T-helper 1 cell (primary cell): ENCODE data around the gene PRDX4.
"Not testable (repeated sequence)": the region's sequence is repeated elsewhere in the genome, so short reads cannot be mapped to it uniquely, and the experiment has no call there.

Source experiments
- DNase-seq, 5 donors: peaks; one replicate each; pipeline ENCODE4 v3.0.0-alpha.2; 2012 to 2020
- total RNA-seq, 4 donors: gene quantifications; one replicate each; lab custom pipeline; 2026; lab: John Stamatoyannopoulos, UW

The PRDX4 gene
- total RNA-seq = 3.9 to 7.6 (median 4.6) reads per million in 4 donors

DNA sequence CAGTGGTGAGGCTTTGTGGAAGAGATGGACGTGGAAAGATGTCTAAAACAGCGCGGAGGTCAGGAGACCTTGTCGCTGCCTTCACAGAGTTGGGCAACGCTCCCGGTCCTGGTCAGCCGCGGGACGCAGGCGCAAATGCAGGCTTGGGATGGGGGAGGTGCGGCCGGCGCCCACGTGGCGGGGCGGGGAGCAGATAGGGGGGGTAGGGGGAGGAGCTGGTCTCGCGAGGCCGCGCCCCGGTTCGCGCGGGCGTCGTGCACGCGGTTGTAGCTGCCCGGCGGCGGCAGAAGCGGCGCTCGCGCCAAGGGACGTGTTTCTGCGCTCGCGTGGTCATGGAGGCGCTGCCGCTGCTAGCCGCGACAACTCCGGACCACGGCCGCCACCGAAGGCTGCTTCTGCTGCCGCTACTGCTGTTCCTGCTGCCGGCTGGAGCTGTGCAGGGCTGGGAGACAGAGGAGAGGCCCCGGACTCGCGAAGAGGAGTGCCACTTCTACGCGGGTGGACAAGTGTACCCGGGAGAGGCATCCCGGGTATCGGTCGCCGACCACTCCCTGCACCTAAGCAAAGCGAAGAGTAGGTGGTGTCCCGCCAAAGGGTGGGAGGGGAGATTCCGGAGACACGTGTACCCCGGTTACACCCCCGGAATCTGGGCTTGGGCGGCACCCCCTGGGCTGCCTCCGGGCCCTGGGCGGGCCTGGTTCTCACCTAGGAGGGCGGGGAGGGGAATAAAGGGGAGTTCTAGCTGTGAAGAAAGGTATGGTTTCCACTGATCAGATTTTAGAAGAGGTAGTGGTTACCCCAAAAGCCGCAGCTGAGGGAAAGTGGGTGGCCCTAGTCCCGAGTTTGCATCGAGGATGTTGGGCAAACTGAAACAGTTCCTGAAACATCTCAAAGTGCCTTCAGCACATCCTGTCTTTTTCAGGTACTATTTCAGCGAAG lies at the start of gene PRDX4:
PRDX4 (plus strand) TSS at position 255 of the 939 bp plus-strand sequence; CDS start at position 333, 78 bp downstream.
- DNase-seq = peak; percentile 51 to 78 (median 59)

DNA sequence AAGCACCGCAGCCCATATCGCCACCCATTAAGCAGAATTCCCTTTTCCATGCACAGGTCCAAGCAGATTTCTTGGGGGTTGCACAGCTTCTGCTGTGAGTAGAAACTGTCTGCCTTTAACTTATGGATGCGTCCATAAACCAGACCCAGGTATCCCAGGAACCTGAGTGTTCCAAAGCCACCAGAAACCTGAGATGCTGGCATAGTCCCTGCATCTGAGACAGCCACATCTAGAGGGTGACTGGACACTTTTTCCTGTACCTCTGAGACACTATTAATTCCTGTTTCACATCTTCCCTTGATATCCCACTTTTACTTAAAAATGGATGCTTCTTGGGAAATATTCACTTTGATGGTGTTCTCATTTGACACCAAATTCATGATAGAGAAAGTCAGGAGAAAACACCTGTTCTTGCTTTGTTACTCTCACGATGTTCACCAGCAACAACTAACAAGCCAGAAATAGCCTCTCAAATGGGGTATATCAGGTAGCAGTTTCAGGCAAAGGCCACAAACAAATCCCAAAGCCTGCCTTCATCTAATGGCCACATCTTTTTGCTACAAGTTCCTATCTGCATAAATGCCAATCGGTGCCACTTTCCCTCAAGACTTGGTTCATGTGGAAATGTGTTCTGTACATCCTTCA lies 45.5 kb upstream of the PRDX4 start:
- no peak for DNase-seq

GRCh38 chrX:23623797-23624196 lies 43.5 kb upstream of the PRDX4 start:
- no peak for DNase-seq

DNA sequence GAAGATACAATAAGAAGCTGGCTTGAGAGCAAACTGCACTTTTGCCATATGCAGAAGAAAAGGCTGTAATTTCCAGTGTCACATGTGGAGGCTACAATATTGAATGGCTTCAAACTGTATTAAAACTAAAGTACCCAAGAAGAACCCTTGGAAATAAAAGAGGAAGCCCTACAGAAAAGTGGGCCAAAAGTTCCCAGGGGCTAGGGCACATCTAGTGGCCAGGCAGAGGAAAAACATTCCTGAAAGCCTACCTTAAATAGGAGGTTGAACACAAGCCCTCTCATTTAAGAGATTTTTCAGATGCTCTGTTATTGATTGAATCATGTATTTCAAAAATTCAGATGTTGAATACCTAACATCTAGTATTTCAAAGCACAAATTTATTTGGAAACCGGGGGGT lies 40.6 kb upstream of the PRDX4 start:
- DNase-seq = no peak

DNA sequence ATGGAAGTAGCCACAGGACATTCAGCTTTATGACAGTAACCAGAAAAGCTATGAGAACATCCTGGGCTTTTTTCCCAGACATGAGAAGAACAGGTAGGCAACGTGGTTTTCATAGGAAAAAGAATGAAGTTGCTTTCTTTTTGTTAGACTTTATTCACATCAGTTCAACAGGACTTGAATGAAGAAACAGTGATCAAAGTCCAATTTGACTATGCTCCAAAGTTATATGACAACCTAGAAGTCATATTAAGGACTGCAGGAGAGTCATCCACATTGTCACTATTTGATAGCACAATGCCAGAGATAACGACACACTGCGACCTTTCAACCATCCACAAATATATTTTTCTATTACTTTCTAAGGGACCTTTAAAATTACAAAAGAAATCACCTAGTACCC lies 39.2 kb upstream of the PRDX4 start:
- DNase-seq = no peak

GRCh38 chrX:23631136-23631535 lies 36.2 kb upstream of the PRDX4 start:
- DNase-seq = no peak

DNA sequence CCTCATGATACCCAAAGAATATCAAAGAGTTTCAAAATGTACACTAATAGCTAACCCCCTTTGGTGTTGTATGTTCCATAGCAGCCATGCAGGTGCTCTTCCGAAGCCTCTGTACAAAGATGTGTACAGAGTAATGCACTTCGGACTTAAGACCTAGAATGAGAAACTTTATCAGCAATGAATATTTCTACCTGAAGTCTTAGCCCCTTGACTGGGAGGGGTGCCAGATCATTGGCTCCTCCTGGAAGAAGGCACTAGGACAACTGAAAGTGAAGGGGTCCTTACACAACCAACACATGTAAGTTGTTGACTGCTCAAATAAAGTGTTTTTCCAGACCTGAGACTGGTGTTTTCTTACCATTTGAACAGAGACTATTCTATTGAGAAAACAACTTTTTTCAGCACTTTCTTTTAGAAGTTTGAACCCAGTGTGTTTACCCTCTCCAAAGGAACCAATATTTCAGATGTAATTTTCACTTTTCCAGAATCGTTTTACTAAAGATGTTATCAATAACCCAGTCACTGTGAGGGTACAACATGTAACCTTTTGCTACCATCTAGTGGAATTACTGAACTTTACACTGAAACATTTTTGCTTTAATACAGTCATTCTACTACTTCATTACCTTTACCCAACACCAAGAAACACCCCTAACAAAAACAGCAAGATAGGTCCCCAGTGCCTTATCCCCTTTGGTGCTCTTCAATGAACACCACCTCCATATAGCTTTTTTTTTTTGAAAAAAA lies 33.3 kb upstream of the PRDX4 start:
- no peak for DNase-seq

- no peak for DNase-seq
Observed at GRCh38 chrX:23637187-23637586, 30.1 kb upstream of the PRDX4 start.

- DNase-seq = no peak
Observed at GRCh38 chrX:23643020-23643419, 24.3 kb upstream of the PRDX4 start.

DNA sequence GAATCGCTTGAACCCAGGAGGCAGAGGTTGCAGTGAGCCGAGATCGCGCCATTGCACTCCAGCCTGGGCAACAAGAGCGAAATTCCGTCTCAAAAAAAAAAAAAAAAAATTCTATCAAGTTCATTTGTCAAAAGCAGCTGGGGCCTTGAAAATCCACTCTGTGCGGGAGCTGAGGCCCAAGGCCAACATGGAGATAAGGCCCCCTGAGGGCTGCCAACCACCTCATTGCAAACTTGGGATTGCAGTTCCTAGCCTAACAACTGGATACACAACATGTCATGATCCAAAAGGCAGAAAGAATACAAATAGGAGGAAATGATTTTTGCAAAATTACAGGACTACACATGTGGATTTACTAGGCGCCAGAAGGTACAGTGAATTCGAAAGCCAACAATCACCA lies 22.5 kb upstream of the PRDX4 start:
- DNase-seq = no peak

DNA sequence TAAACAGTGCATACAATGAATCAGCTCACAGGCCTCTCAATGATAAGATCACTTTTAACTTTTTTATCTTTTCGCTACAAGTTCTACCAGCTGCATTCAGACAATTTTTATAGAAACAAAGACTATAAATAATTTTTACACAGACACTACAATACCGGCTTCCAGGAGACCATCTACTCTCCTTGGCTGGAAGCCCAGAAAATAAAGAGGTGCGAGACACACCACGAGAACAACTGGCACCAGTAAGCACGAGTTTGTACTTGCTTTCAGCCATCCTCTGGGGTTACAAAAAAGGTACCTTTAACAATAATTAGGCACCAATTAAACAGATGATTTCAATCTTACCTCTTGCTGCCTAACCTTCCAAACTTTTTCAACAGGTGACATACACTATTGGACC lies 11.2 kb upstream of the PRDX4 start:
- no peak for DNase-seq

DNA sequence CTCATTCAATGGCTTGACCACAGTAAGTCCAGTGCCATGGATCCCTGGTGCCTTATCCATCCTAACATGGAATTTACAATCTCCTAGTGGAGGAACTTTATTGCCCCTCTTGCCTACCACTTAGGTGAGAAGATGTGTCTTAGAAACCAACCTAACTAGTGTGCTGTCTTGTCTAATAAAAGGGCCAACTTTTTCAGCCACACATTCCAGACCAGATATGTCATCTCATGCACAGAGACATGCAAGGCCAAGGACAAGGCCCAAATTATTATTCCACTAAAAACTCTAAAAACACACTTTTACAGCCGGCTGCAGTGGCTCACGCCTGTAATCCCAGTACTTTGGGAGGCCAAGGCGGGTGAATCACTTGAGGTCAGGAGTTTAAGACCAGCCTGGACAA lies 10.6 kb upstream of the PRDX4 start:
- DNase-seq = no peak

- no peak for DNase-seq
Observed at GRCh38 chrX:23659339-23659738, 8.0 kb upstream of the PRDX4 start.

DNA sequence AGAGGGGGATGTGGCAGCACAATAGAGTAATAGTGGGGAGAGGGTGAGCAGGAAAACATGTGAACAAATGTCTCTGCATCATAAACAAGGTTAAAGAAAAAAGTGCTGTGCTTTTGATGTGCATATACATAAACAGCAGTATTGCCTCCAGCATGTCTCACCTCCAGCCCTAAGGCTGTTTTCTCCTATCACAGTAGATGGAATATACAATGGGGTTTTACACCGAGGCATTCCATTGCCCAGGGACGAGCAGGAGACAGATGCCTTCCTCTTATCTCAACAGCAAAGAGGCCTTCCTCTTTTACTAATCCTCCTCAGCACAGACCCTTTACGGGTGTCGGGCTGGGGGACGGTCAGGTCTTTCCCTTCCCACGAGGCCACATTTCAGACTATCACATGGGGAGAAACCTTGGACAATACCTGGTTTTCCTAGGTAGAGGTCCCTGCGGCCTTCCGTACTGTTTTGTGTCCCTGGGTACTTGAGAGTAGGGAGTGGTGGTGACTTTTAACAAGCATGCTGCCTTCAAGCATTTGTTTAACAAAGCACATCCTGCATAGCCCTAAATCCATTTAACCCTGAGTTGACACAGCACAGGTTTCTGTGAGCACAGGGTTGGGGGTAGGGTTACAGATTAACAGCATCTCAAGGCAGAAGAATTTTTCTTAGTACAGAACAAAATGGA lies 7.1 kb upstream of the PRDX4 start:
- DNase-seq = not testable (repeated sequence)

DNA sequence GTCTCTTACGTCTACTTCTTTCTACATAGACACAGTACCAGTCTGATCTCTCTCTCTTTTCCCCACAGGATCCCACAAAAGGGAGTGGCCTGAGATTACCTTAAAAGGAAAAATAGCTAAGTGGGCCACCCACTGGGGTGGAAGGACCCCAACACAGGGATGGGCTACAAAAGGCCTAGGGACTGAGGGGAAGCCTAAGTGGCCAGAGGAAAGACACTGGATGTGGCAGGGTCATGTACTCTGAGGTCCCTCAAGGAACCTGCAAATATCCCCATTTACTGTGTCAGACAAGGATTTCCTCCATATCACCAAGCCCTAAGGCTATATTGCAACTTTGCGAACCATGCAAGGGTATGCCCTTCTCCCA lies 6.5 kb upstream of the PRDX4 start:
- DNase-seq = no peak

DNA sequence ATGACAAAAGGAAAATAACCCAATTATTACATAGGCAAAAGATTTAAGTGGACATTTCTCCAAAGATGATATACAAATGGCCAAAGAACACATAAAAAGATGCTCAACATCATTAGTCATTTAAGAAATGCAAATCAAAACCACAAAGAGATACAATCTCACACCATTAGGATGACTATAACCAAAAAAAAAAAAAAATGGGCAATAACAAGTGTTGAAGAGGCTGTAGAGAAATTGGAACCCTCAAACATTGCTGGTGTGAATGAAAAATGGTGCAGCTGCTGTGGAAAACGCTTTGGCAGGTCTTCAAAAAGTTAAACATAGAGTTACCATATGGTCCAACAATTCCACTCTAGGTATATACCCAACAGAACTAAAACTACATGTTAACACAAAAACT lies 5.6 kb upstream of the PRDX4 start:
- DNase-seq = no peak

DNA sequence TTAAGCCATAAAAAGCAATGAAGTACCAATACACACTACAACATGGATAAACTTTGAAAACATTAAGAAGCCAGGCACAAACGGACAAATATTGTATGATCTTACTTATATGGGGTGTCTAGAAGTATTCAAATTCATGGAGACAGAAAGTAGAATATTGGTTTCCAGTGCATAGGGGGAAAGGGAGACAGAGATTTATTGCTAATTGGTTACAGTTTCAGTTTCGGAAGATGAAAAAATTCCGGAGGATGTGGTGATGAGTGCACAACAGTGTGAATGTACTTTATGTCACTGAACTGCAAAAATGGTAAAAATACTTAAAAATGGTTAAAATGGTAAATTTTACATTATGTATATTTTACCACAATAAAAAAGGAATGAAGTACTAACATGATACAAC lies 5.1 kb upstream of the PRDX4 start:
- peak in 1 of 5 donors; percentile 65 for DNase-seq

GRCh38 chrX:23662853-23663252 lies 4.4 kb upstream of the PRDX4 start:
- peak in 1 of 5 donors; percentile 52 for DNase-seq

DNA sequence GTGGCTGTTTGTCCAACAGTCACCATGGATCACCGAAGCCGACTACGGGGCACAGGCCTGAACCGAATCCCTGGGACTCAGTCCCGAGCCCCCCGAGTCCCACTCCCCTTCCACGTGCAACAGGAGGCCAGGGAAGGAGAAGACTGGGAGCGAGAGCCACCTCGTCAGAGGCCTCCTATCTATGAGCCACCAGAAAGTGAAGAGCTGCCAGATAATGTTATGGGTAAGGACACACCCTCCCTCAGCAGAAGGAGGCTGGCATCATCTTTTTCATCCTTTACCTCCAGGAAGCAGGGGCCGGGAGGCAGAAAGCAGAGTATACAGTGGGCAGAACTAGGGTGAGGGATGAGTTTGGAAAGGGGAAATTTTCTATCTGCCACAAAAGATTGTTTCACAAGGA lies 2.8 kb upstream of the PRDX4 start:
- no peak for DNase-seq

DNA sequence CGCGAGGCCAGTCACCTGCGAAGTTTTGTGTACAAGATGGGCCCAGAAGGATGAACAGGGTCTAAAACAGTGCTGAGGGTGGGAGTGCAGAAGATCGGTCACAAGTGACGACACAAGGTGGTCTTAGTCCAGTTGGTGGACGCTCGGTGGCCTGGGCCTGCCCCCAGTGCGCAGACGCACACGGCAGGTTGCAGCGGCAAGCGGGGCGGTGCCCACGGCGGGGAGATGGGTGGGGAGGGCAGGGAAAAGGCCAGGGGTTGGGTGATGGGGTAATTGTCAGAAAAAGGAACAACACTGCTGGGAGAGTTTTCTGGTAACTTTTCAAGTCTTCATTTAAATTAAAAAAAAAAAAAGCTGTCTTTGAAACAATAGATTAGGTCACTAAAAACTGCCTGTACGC lies 1.0 kb upstream of the PRDX4 start:
- no peak for DNase-seq

DNA sequence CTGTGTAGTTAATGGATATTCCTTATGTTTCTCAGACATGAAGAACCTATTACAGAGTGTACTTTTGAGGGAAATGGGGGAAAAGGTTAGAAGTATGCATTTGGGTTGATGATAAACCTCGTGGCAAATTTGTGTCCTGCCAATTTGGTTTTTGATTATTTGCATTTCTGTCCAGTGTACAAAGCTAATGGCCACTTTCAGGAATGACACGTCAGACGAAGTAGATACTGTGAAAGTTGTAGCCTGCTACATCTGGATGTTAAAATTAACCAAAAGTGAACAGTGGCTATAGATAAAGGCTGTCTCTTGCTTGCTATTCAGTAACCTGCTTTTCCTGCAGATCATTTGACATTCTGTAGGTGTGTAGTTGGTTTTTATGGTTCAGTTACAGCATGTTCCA lies 1.0 kb downstream of the PRDX4 start:
- no peak for DNase-seq

GRCh38 chrX:23670528-23670927 lies 3.2 kb downstream of the PRDX4 start:
- DNase-seq = no peak

GRCh38 chrX:23673108-23673507 lies 5.8 kb downstream of the PRDX4 start:
- DNase-seq = no peak
